ENCODE results near the gene CD151.

DNA sequence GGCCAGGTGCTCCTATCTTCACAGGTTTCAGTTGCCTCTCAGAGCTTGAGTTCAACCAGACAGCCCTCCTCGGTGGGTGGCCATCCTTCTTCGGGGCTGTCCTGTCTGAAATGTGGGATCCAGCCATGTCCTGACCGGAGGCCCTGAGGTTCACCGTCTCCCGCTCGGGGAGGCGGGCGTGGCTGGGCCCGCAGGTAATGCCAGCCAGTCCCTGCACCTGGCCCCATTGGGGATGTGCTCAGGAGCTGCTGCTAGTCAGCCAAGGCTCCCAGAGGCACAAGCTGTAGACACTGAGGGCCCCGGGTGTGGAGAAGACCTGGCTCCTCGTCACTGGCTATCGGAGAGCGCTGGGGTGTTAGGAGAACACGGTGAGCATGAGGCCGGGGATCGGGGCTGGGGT lies 42.5 kb downstream of the CD151 start:
- TF ChIP-seq, protein P1, sequence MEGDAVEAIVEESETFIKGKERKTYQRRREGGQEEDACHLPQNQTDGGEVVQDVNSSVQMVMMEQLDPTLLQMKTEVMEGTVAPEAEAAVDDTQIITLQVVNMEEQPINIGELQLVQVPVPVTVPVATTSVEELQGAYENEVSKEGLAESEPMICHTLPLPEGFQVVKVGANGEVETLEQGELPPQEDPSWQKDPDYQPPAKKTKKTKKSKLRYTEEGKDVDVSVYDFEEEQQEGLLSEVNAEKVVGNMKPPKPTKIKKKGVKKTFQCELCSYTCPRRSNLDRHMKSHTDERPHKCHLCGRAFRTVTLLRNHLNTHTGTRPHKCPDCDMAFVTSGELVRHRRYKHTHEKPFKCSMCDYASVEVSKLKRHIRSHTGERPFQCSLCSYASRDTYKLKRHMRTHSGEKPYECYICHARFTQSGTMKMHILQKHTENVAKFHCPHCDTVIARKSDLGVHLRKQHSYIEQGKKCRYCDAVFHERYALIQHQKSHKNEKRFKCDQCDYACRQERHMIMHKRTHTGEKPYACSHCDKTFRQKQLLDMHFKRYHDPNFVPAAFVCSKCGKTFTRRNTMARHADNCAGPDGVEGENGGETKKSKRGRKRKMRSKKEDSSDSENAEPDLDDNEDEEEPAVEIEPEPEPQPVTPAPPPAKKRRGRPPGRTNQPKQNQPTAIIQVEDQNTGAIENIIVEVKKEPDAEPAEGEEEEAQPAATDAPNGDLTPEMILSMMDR (conservative IDR thresholded peaks at IDR 0.05; ENCODE audit: low read length): no peak
- TF ChIP-seq EZH2phosphoT487 (IDR thresholded peaks at IDR 0.05; ENCODE audit: borderline replicate concordance, low read depth, low read length): no peak
